ENCODE data around the gene GRK5. TPM values are rescaled to one million over a fixed set of nuclear protein-coding genes. Genes with fewer than 3 reads are reported as not detected.

The GRK5 gene
- total RNA-seq, 1 donor, result 16.0 TPM

GRCh38 chr10:119412244-119413092, 205.1 kb downstream of the GRK5 start:
- DNase-seq (ENCODE audit: low read depth), result peak; percentile 96
- no peak for TF ChIP-seq CTCF (IDR thresholded peaks at IDR 0.05; ENCODE audit: insufficient read depth, low read depth, low read length)
- peak overlapping the region; percentile 6 for H3K4me3 ChIP-seq (ENCODE audit: low read depth, low read length)

- TF ChIP-seq CTCF (IDR thresholded peaks at IDR 0.05; ENCODE audit: insufficient read depth, low read depth, low read length), result no peak
- peak; percentile 92 for DNase-seq (ENCODE audit: low read depth)
- no peak overlapping the region for H3K4me3 ChIP-seq (ENCODE audit: low read depth, low read length)
Measured at GRCh38 chr10:119413093-119413453, 205.7 kb downstream of the GRK5 start.

- DNase-seq (ENCODE audit: low read depth), result peak; percentile 98
- H3K4me3 ChIP-seq (ENCODE audit: low read depth, low read length), result no peak overlapping the region
- TF ChIP-seq CTCF (IDR thresholded peaks at IDR 0.05; ENCODE audit: insufficient read depth, low read depth, low read length), result no peak
Measured at GRCh38 chr10:119413471-119414080, 206.2 kb downstream of the GRK5 start.

- peak; percentile 100 for DNase-seq (ENCODE audit: low read depth)
- TF ChIP-seq CTCF (IDR thresholded peaks at IDR 0.05; ENCODE audit: insufficient read depth, low read depth, low read length), result no peak
- H3K4me3 ChIP-seq (ENCODE audit: low read depth, low read length), result no peak overlapping the region
Measured at GRCh38 chr10:119414081-119414611, 206.8 kb downstream of the GRK5 start.

GRCh38 chr10:119415121-119415520, 207.8 kb downstream of the GRK5 start:
- no peak for DNase-seq (ENCODE audit: low read depth)
- no peak overlapping the region for H3K4me3 ChIP-seq (ENCODE audit: low read depth, low read length)
- no peak for TF ChIP-seq CTCF (IDR thresholded peaks at IDR 0.05; ENCODE audit: insufficient read depth, low read depth, low read length)

- TF ChIP-seq CTCF (IDR thresholded peaks at IDR 0.05; ENCODE audit: insufficient read depth, low read depth, low read length), result no peak
- H3K4me3 ChIP-seq (ENCODE audit: low read depth, low read length), result no peak overlapping the region
- DNase-seq (ENCODE audit: low read depth), result no peak
Measured at GRCh38 chr10:119415536-119416503, 208.4 kb downstream of the GRK5 start.

Measured in fibroblast of villous mesenchyme (primary cell).